ENCODE measurements around the gene PARD3.

The PARD3 gene

GRCh38 chr10:34580214-34580613, 234.9 kb downstream of the PARD3 start:
- no peak for DNase-seq (ENCODE audit: low spot score)

- DNase-seq (ENCODE audit: low spot score) = no peak
Observed at GRCh38 chr10:34578468-34578867, 236.6 kb downstream of the PARD3 start.

GRCh38 chr10:34576797-34577196, 238.3 kb downstream of the PARD3 start:
- DNase-seq (ENCODE audit: low spot score) = no peak

DNA sequence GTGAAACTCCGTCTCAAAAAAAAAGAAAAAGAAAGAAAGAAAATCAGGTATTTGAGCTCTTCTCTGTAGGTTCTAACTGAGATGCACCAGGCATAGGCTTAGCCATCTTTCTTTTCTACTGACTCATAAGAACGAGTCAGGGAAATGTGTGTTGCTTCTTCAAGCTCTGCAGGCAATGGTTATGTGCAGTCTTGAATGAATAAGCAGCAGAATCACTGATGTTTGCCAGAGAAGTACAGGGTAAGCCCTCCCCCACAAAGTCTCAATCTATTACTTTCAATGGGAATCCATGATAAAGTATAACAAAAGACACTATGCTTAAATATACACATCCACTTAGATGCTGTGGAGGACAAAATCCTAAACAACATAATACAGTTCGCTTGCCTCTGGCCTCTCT, 239.2 kb downstream of the PARD3 start:
- no peak for DNase-seq (ENCODE audit: low spot score)

GRCh38 chr10:34574353-34574934, 240.7 kb downstream of the PARD3 start:
- no peak for DNase-seq (ENCODE audit: low spot score)

DNA sequence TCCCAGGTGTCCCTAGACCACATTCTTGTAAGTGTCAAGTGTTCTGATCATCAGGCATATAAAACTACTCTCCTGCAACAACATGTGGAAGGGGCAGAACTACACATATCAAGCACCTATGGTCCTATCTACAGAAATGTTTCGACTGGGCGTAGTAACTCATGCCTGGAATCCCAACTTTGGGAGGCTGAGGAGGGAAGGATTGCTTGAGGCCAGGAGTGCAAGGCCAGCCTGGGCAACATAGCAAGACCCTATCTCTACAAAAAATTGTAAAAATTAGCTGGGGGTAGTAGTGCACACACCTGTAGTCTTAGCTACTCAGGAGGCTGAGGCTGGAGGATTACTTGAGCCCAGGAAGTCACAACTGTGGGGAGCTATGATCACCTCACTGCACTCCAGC, 244.2 kb downstream of the PARD3 start:
- DNase-seq (ENCODE audit: low spot score) = no peak

DNA sequence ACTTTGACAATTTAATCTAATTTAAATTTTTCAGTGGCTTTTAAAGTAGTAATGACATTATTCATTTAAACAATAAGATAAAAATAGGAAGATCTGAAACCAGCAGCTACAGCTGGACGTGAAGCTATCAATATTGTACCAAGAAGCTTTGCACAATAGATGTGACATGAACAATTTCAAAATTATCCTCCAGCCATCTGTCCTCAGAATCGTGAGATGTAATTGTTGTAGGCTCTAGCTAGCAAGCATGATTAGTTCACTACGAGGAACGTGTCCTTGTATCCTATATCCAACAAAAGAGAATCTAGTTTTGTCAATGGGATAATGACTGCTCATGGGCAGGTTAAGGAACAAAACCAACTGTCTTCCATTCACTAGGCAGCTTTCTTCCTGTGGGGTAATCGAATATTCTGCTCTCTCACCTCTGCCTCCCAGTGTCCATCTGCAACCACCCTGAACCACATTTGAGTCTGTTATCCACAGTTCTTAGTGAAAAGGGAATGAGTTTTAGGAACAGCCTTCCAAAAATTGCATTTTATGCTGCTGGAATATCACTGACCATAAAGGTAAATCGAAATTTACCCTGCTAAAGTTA, 247.3 kb downstream of the PARD3 start:
- no peak for DNase-seq (ENCODE audit: low spot score)

- DNase-seq (ENCODE audit: low spot score) = no peak
Observed at GRCh38 chr10:34565934-34566333, 249.2 kb downstream of the PARD3 start.

GRCh38 chr10:34558093-34558583, 257.0 kb downstream of the PARD3 start:
- DNase-seq (ENCODE audit: low spot score) = no peak

DNA sequence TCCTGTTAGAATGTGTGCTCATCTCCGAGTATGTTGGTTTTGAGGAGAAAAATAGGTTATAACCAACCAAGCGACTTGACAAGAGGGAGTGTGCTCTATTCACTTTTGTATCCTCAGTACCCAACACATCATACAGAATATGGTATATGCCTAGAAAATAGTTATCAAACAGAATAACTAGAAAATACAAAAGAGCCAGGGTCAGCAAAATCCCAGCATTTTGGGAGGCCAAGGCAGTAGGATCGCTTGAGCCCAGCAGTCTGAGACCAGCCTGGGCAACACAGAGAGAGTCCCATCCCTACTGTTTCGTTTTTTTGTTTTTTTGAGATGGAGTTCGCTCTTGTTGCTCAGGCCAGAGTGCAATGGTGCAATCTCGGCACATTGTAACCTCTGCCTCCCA, 257.9 kb downstream of the PARD3 start:
- DNase-seq (ENCODE audit: low spot score) = no peak

DNA sequence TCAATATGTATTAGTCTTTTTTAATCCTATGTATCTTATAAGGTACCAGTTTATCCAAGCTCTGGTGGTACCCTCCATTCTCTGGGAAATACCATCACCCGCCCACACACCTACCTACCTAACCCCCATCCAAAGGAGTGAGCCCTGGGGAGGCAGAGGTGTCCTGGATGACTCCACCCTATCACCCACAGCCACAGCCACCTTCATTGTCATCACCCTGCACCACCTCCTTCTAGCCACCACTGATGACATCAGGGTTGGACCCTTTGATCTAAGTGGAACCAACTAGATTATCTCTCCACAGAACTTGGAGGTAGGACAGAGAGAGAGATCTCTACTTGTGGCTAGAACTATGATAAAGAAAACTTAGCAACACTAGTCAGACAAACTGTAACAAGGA, 259.4 kb downstream of the PARD3 start:
- no peak for DNase-seq (ENCODE audit: low spot score)

GRCh38 chr10:34553747-34554146, 261.3 kb downstream of the PARD3 start:
- no peak for DNase-seq (ENCODE audit: low spot score)

DNA sequence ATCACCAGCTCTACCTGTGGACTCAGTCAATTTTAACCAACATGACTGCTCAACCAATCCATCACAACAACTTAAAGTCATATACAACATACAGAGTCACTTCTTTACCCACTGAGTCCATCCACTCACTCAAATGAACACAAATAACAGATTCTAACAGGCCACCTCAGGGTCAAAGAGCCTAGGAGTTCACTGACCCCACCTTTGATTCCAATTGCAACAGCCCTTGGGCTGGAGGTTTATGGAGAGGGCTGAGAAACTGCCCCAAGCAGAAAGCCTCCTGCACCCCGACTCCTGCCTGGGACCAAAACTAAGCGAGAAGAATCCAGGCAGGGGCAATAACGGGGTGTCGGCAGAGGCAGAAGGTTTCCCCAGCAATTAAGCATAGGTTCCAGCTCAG, 263.8 kb downstream of the PARD3 start:
- DNase-seq (ENCODE audit: low spot score) = no peak

DNA sequence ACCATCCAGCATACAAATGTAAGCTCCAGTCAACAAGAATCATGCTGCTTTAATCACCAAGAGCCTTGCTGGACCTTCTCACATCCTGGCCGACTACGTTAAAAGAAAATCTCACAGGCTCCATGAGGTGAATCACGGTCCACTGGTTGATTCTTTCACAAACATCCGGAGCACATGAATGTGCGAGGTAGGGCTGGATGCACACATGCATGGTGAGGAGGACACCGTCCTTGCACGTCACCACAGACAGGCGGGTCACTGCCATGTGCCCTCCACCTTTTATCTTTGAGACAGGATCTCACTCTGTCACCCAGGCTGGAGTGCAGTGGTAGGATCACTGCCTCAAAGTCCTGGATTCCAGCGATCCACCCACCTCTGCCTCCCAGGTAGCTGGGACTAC, 265.1 kb downstream of the PARD3 start:
- no peak for DNase-seq (ENCODE audit: low spot score)

DNA sequence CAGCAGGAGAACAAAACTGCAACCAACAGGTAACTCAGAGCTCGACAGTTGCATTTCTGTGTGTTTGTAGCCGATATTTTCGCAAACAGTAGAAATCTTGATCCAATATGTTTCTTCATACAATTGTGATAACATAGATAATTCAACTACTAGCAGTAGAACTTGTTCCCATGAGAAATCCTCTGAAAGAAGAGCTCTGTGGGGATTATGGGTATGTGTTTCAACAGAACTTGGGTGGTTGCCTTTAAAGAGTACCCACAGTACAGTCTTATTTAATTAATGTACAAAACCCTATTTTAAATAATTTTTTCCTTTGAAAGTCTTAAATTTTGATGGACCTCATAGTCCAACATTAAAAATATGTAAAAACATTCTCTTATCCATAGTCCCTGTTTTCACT, 266.1 kb downstream of the PARD3 start:
- DNase-seq (ENCODE audit: low spot score) = no peak

DNA sequence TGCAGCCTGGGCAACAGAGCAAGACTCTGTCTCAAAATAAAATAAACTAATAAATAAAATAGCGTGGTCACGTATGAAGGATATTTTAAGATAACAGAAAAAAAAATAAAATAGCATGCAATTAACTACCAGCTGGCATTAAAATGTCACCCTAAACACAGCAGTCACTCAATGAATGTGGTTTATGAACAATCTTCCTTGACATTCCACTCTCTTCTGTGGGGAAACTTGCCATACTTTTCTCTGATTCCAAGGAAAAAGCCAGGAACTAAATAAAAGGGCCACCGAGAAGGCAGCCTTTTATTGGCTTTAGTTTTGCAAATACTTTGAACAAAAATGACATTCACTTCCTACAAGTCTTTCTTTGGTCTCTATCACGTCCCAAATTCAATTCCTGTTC, 266.6 kb downstream of the PARD3 start:
- DNase-seq (ENCODE audit: low spot score) = no peak

GRCh38 chr10:34547695-34548094, 267.4 kb downstream of the PARD3 start:
- DNase-seq (ENCODE audit: low spot score) = no peak

GRCh38 chr10:34547291-34547690, 267.8 kb downstream of the PARD3 start:
- DNase-seq (ENCODE audit: low spot score) = no peak

GRCh38 chr10:34544400-34544799, 270.7 kb downstream of the PARD3 start:
- no peak for DNase-seq (ENCODE audit: low spot score)

DNA sequence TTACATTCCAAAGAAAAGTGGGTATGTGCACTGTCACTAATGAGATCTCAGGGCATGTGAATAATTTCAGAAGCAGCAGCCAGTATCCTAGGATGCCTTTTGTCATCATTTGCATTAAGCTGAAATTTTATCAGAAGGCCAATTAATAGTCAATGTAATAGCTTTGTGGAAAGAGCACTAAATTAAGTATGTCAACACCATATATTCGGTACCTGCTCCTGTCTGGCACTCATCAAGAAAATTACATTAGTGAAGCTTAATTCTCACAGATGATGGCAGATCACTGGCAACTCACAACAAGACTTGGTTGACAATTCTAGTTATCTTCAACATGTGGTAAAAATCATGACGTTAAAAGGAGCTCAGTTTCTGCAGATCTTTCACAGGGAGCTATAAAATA, 271.4 kb downstream of the PARD3 start:
- DNase-seq (ENCODE audit: low spot score) = no peak

GRCh38 chr10:34540492-34540891, 274.6 kb downstream of the PARD3 start:
- DNase-seq (ENCODE audit: low spot score) = no peak

- DNase-seq (ENCODE audit: low spot score) = no peak
Observed at GRCh38 chr10:34539533-34540315, 275.4 kb downstream of the PARD3 start.

DNA sequence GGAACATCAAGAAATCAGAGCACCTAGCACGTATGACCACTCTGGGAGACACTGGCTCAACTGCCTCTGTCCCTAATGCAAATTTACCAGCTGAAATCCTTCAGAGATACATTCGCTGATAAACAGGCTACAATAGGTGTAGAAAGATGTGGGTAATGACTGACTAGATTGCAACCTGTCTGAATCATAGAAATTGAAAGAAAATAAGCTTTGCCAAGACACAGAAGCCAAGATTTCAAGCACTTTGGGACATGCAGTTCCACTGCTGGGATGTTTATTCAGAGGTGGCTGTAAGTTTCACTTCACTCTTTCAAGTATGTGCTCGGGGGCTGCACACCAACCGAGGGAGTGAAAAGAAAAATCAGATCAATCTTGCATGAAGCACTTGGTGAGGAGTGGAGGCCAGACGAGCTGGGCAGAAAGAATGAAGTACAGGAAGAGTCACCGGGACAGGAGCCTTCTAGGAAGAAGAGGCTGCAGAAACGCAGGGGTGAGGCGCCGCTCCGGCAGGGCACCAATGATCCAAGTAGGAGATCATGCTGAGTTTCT, 276.7 kb downstream of the PARD3 start:
- DNase-seq (ENCODE audit: low spot score) = no peak

Data from hematopoietic multipotent progenitor cell treated with erythropoietin and hydrocortisone succinate and interleukin-3 and kit ligand, for 17 days (in vitro differentiated cells).